Naive thymus-derived CD8-positive, alpha-beta T cell (primary cell): ENCODE results near the gene CDC6. TPM values are rescaled to one million over a fixed set of nuclear protein-coding genes. Genes with fewer than 3 reads are reported as not detected.

Source experiments
- ATAC-seq, 2 donors: fragments of 150-1000 bp; cut with Tn5 transposase in 1 of 2; sonication (Bioruptor Pico), chemical (Tn5 transposase) in 1 of 2; 1 replicate in 1 of 2; 2 replicates in 1 of 2; pipeline ENCODE4 v1.10.0; 2021; ENCODE audit warnings: mild to moderate bottlenecking in 2 of 2, moderate library complexity in 2 of 2
- POLR2A ChIA-PET: fragments of 350-600 bp; sonication (Branson Sonifier 250); formaldehyde crosslinking; loops from one replicate; lab custom pipeline; 2021; ENCODE audit warnings: antibody characterized with exemption; lab: Charles Lee
- DNase-seq, 10 donors: peaks; one replicate each; pipeline versions ENCODE4 v3.0.0 to v3.0.0-alpha.2; 2020 to 2022
- H3K27ac Mint-ChIP-seq, 10 donors: one replicate each; pipeline ENCODE4 v1.8.0; 2020 to 2022; ENCODE audit warnings: mild to moderate bottlenecking in 10 of 10, mixed read lengths in 10 of 10, moderate library complexity in 4 of 10, inconsistent platforms in 1 of 10
- H3K27me3 Mint-ChIP-seq, 5 donors: one replicate each; pipeline ENCODE4 v1.8.0; 2021 to 2022; ENCODE audit warnings: mixed read lengths in 5 of 5
- H3K36me3 Mint-ChIP-seq, 3 donors: one replicate each; pipeline ENCODE4 v1.8.0; 2020 to 2022; ENCODE audit warnings: mixed read lengths in 3 of 3, mild to moderate bottlenecking in 2 of 3, inconsistent platforms in 1 of 3
- H3K4me1 Mint-ChIP-seq, 4 donors: one replicate each; pipeline ENCODE4 v1.8.0; 2021 to 2022; ENCODE audit warnings: mixed read lengths in 4 of 4
- H3K4me3 Mint-ChIP-seq, 10 donors: one replicate each; pipeline ENCODE4 v1.8.0; 2020 to 2022; ENCODE audit warnings: mild to moderate bottlenecking in 10 of 10, mixed read lengths in 10 of 10, moderate library complexity in 6 of 10, inconsistent platforms in 1 of 10
- H3K9me3 Mint-ChIP-seq, 9 donors: one replicate each; pipeline ENCODE4 v1.8.0; 2020 to 2022; ENCODE audit warnings: mixed read lengths in 9 of 9, mild to moderate bottlenecking in 3 of 9, inconsistent platforms in 1 of 9, moderate library complexity in 1 of 9
- polyA plus RNA-seq, 3 donors: library from polyadenylated mRNA; unstranded; fragments of 300-500 nt; fragmentation: Illumina TruSeq; gene quantifications; one replicate each; pipeline ENCODE4 v1.2.3, GENCODE V29; 2021
- total RNA-seq, 8 experiments: library from RNA in 2 of 8; stranded (reverse) in 2 of 8; gene quantifications; one replicate each; pipeline ENCODE4 v1.2.3 and lab custom pipeline; 2021 to 2026

The CDC6 gene
- total and polyA plus RNA-seq, 5 experiments from 2014 or later: 0.08 to 1.6 (median 1.5) TPM; not detected in 2

- H3K4me3 Mint-ChIP-seq: peak overlapping the region; percentile 71 to 92 (median 88)
- POLR2A ChIA-PET: interaction anchor here (1.2 to 28.1 kb wide), 6 partner anchors 1 to 227 kb away, joined by 3 to 458 read pairs (median 146); partner anchors contain the start of genes NR1D1 and RARA
- H3K9me3 Mint-ChIP-seq: peaks cover 0 to 5% (median 0%) of the 10 kb centered on the region in 9 donors
- ATAC-seq (no peak), DNase-seq (no peak)
- peaks cover 56 to 96% (median 95%) of the 10 kb centered on the region in 4 donors for H3K4me1 Mint-ChIP-seq
- H3K27ac Mint-ChIP-seq: peak overlapping the region; percentile 98 to 100 (median 100)
- peaks cover 0 to 6% (median 0%) of the 10 kb centered on the region in 5 donors for H3K27me3 Mint-ChIP-seq
- peaks cover 0 to 7% (median 2%) of the 10 kb centered on the region in 3 donors for H3K36me3 Mint-ChIP-seq
Observed at GRCh38 chr17:40326832-40327199, 39.1 kb downstream of the CDC6 start.

- Mint-ChIP-seq H3K9me3 (peaks cover 0 to 5% (median 0%) of the 10 kb centered on the region in 9 donors), H3K4me1 (peaks cover 54 to 93% (median 92%) of the 10 kb centered on the region in 4 donors), H3K36me3 (peaks cover 0 to 8% (median 2%) of the 10 kb centered on the region in 3 donors), H3K27ac (peak overlapping the region; percentile 98 to 100 (median 100)), H3K4me3 (peak overlapping the region; percentile 50 to 92 (median 88)), H3K27me3 (peaks cover 0 to 6% (median 0%) of the 10 kb centered on the region in 5 donors)
- DNase-seq (peak in 1 of 10 donors; percentile 58), ATAC-seq (no peak)
- POLR2A ChIA-PET: interaction anchor here (1.1 to 23.1 kb wide), 6 partner anchors 15 to 228 kb away, joined by 3 to 458 read pairs (median 8); partner anchors contain the start of genes NR1D1 and RARA
Observed at GRCh38 chr17:40327244-40327729, 39.6 kb downstream of the CDC6 start.

DNA sequence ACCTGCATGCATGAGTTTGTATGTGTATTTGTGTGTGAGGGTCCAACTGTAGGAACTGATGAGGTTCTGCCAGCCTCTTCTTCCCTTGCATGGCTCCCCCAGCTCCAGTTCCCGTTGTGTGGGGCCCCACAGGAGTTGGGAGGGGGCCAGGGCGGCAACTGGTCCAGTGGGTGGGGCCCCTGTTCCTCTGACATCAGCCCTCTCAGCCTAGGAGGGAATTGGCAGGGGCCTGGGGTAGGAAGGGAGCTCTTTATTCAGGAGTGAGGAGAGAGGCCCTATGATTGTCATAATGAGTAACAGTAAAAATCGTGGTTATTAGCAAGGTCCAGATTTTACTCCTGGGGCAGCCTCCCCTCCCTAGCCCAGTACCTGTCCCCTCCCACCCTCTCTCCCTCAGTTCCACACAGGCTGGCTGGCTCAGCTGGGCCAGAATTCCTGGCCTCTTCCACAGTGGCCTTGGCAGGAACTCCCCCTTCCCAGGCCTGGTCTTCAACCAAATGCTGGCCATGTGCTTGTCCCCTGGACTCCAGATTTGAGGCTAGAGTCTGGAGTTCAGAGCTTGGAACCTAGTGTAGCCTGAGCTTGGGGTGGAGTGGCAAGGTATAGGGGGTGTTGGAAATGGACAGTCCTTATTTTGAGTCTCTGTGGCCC is 40.2 kb downstream of the CDC6 start:
- POLR2A ChIA-PET: interaction anchor here (0.6 to 23.1 kb wide), 6 partner anchors 9 to 228 kb away, joined by 3 to 458 read pairs (median 8); partner anchors contain the start of genes NR1D1 and RARA
- no peak for ATAC-seq
- peaks cover 0 to 14% (median under 1%) of the 10 kb centered on the region in 3 donors for H3K36me3 Mint-ChIP-seq
- H3K27ac Mint-ChIP-seq: peak overlapping the region; percentile 98 to 100 (median 100)
- H3K9me3 Mint-ChIP-seq: peaks cover 0 to 2% (median 0%) of the 10 kb centered on the region in 9 donors
- H3K27me3 Mint-ChIP-seq: peaks cover 0 to 1% (median 0%) of the 10 kb centered on the region in 5 donors
- peaks cover 57 to 95% (median 93%) of the 10 kb centered on the region in 4 donors for H3K4me1 Mint-ChIP-seq
- no peak for DNase-seq
- H3K4me3 Mint-ChIP-seq: peak overlapping the region; percentile 50 to 92 (median 88)

- POLR2A ChIA-PET: interaction anchor here (0.5 to 23.1 kb wide), 6 partner anchors 8 to 1343 kb away, joined by 3 to 458 read pairs (median 7); partner anchors contain the start of gene RARA
- Mint-ChIP-seq H3K4me3 (peak overlapping the region in 8 of 10 donors; percentile 15 to 83 (median 51)), H3K9me3 (no peaks in the 10 kb centered on the region), H3K36me3 (peaks cover 0 to 19% (median 1%) of the 10 kb centered on the region in 3 donors), H3K27ac (peak overlapping the region; percentile 36 to 100 (median 91)), H3K27me3 (no peaks in the 10 kb centered on the region), H3K4me1 (peaks cover 52 to 95% (median 92%) of the 10 kb centered on the region in 4 donors)
- ATAC-seq (no peak), DNase-seq (no peak)
Observed at GRCh38 chr17:40328386-40328766, 40.7 kb downstream of the CDC6 start.

DNA sequence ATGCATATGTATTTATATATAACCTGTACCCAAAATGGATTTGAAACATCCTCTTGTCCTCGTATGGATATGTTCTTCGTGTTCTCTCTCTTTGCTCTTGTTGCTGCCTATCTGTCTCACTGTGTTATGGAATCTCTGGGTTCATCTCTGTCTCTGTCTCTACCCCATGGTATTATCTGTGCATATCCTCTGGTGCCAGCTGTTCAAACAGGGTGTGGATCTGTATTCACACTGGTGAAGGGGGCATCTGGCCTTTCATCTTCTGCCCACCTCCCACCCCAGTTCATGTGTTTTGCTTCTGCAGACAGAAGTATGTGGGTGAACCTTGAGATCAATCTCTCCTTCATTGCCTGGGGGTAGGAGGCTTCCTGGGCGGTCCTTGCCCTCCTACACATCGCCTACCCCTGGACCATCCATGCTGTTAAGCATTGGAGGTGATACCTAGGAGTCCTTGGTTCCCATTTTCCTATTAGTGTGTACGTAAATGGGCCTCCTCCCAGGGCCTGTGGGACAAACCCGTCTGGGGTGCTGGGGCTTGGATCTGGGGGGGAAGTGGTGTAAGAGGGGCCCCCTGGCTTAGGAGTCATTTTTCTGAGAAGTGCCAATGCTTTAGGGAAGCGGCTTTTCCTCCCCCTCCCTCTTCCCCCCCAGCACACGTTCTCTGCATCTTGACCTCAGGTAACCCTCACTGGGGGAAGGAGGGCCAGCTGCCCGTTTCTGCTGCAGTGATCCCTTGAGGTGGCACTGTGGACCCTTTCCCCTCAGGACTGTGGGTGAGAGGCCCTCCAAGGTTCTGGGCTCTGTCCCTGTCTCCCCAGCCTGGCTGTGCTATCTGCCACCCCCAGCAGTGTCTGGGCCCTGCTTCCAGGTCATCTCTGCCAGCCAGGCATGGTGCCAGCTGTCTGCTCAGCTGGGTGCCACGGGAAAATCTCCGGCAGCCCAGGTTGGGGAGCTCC is 42.4 kb downstream of the CDC6 start:
- Mint-ChIP-seq H3K36me3 (peaks cover 0 to 31% (median 1%) of the 10 kb centered on the region in 3 donors), H3K9me3 (no peaks in the 10 kb centered on the region), H3K27me3 (no peaks in the 10 kb centered on the region), H3K4me1 (peaks cover 54 to 96% (median 93%) of the 10 kb centered on the region in 4 donors), H3K27ac (peak overlapping the region; percentile 76 to 100 (median 91)), H3K4me3 (peak overlapping the region; percentile 40 to 83 (median 66))
- ATAC-seq (peak; percentile 20 to 22), DNase-seq (peak in 2 of 10 donors; percentile 33 to 56)
- POLR2A ChIA-PET: interaction anchor here (0.6 to 23.1 kb wide), 3 partner anchors 14 to 221 kb away, joined by 7 to 458 read pairs (median 283); partner anchors contain the start of gene RARA

GRCh38 chr17:40330850-40331470 is 43.3 kb downstream of the CDC6 start:
- ATAC-seq: no peak
- H3K27me3 Mint-ChIP-seq: no peaks in the 10 kb centered on the region

DNA sequence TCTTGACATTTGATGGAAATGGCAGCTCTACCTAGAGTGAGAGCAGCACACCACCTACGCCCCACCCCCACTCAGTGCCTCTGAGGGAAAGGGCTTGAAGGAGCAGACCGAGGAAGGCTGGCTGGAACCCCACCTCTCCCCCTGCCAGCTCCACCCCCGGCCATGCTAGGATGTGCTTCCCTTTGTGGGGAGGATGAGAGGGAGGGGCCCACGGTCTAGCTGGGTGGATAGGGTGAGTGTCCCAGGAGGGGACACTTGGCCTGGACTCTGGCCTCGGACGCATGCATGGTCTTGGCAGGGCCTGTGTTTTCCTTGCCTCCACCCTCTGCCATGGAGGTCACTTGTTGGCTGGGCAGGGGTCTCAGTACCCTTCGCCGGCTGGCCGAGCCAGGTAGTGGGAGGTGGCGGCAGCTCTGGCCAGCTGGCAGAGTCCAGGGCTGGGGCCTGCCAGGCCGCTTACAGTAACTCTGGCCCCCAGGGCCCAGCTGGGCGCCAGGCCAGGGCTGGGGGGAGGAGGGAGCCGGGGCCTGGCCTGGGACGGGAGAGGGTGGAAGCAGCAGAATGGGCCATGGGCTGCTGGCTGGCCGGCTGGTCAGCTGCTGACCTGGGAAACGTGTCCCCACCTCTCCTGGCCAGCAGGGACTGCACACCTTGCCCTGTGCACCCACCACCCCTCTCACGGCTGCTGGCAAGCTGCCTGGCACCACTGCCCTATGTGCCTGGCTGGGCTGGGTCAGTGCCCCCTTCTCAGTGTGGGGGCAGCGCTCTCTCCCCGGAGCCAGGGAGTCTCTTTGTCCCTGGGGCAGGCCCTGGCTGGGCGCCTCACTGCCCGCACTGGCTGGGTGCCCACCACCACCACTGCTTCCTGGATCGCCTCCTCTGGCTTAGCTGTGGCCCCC is 44.3 kb downstream of the CDC6 start:
- no peaks in the 10 kb centered on the region for H3K9me3 Mint-ChIP-seq
- DNase-seq: no peak
- ATAC-seq: no peak
- peaks cover 0 to 31% (median 1%) of the 10 kb centered on the region in 3 donors for H3K36me3 Mint-ChIP-seq
- peak overlapping the region; percentile 78 to 93 (median 84) for H3K27ac Mint-ChIP-seq
- no peaks in the 10 kb centered on the region for H3K27me3 Mint-ChIP-seq
- H3K4me3 Mint-ChIP-seq: peak overlapping the region in 8 of 10 donors; percentile 45 to 83 (median 70)
- H3K4me1 Mint-ChIP-seq: peaks cover 41 to 88% (median 83%) of the 10 kb centered on the region in 4 donors
- POLR2A ChIA-PET: interaction anchor here (0.5 to 23.1 kb wide), 5 partner anchors 12 to 129 kb away, joined by 3 to 458 read pairs (median 6); partner anchors contain the start of gene RARA

More at GRCh38 chr17:40330850-40331470, 43.3 kb downstream of the CDC6 start:
- Mint-ChIP-seq H3K27ac (peak overlapping the region; percentile 71 to 95 (median 87)), H3K4me1 (peaks cover 48 to 91% (median 87%) of the 10 kb centered on the region in 4 donors), H3K9me3 (no peaks in the 10 kb centered on the region), H3K36me3 (peaks cover 0 to 31% (median 1%) of the 10 kb centered on the region in 3 donors), H3K4me3 (peak overlapping the region in 9 of 10 donors; percentile 45 to 83 (median 70))
- POLR2A ChIA-PET: interaction anchor here (0.5 to 23.1 kb wide), 5 partner anchors 13 to 222 kb away, joined by 3 to 458 read pairs (median 7); partner anchors contain the start of gene RARA
- no peak for DNase-seq

DNA sequence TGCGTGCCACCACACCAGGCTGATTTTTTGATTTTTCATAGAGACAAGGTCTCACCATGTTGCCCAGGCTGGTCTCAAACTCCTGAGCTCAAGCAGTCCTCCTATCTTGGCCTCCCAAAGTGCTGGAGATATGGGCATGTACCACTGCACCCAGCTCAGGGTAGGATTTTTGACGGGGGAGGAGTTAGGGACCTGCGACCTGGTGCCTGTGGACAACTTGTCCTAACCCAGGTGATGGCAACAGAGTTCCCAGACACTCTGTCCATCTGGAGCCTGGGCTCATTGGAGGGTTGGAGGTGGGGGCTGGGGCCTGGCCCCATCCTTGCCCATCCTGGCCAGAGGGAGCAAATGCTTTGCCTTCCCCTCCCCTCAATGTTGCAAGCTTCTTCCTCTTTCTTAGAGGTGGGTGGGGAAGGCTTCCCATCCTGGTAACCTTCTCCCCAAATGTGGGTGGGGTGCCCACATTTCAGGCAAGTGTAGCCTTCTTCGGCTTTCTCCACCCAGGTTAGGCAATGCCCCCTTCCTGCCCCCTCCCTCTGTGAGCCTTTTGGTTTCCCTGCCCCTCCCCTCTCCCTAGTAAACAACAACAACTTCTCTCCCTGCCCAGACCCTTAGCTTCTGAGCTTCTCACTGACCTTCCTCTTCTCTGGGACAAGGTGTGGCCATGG is 46.2 kb downstream of the CDC6 start:
- peaks cover 0 to 31% (median 1%) of the 10 kb centered on the region in 3 donors for H3K36me3 Mint-ChIP-seq
- no peaks in the 10 kb centered on the region for H3K27me3 Mint-ChIP-seq
- no peak for DNase-seq
- no peak for ATAC-seq
- POLR2A ChIA-PET: interaction anchor here (0.6 to 23.1 kb wide), 4 partner anchors 10 to 161 kb away, joined by 3 to 458 read pairs (median 143); partner anchors contain the start of gene RARA
- peaks cover 36 to 88% (median 80%) of the 10 kb centered on the region in 4 donors for H3K4me1 Mint-ChIP-seq
- no peaks in the 10 kb centered on the region for H3K9me3 Mint-ChIP-seq
- H3K27ac Mint-ChIP-seq: peak overlapping the region; percentile 66 to 90 (median 76)
- H3K4me3 Mint-ChIP-seq: peak overlapping the region in 7 of 10 donors; percentile 38 to 55 (median 46)

- Mint-ChIP-seq H3K9me3 (no peaks in the 10 kb centered on the region), H3K4me1 (peaks cover 41 to 86% (median 81%) of the 10 kb centered on the region in 4 donors), H3K4me3 (no peak overlapping the region), H3K27me3 (no peaks in the 10 kb centered on the region), H3K36me3 (peaks cover 0 to 35% (median 1%) of the 10 kb centered on the region in 3 donors), H3K27ac (peak overlapping the region in 3 of 10 donors; percentile 12 to 79 (median 67))
- POLR2A ChIA-PET: interaction anchor here (14.8 to 23.1 kb wide), 2 partner anchors 8 to 23 kb away, joined by 283 to 458 read pairs; partner anchors contain the start of gene RARA
- ATAC-seq (no peak), DNase-seq (no peak)
Observed at GRCh38 chr17:40335620-40336019, 47.9 kb downstream of the CDC6 start.

DNA sequence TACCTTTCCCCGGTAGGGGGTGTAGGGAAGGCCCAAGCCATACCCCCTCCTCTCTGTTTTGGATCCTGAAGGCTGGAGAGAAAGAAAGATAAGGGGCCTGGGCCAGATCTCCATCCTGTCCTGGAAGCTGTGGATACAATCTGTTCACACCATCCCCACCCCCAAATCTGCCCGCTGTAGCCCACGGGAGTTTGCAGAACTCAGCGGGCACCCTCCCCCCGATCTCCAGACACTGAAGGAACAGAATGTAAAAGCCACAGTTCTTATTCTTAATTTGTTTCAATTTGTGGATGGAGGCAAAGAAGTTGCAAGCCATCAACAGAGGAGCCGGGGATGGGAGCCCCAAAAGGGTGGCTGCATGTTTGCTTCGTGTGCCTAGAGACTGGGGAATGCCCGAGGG is 49.7 kb downstream of the CDC6 start:
- no peak for ATAC-seq
- Mint-ChIP-seq H3K27ac (peak overlapping the region; percentile 63 to 96 (median 82)), H3K36me3 (peaks cover 0 to 26% (median 1%) of the 10 kb centered on the region in 3 donors), H3K9me3 (no peaks in the 10 kb centered on the region), H3K4me3 (peak overlapping the region in 4 of 10 donors; percentile 18 to 80 (median 36)), H3K27me3 (no peaks in the 10 kb centered on the region), H3K4me1 (peaks cover 38 to 79% (median 75%) of the 10 kb centered on the region in 4 donors)
- no peak for DNase-seq
- POLR2A ChIA-PET: interaction anchor here (0.6 to 23.1 kb wide), 4 partner anchors 9 to 104 kb away, joined by 3 to 458 read pairs (median 4); partner anchors contain the start of gene RARA
